NCI-H2196 treated with DMSO at 0.1 percent for 48 hours (cell line): ENCODE results near the gene C1orf56.
A peak's percentile ranks its signal among the peaks of the same experiment; 100 is the strongest.
"Not testable (repeated sequence)": the region's sequence is repeated elsewhere in the genome, so short reads cannot be mapped to it uniquely, and the experiment has no call there.

Experiments
- DNase-seq: peaks from one replicate; lab custom pipeline; 2025; ENCODE audit not compliant: unreplicated experiment; lab: John Stamatoyannopoulos, UW

The C1orf56 gene

GRCh38 chr1:151060657-151061421 lies 13.3 kb downstream of the C1orf56 start:
- DNase-seq = no peak

- no peak for DNase-seq
Observed at GRCh38 chr1:151061704-151062103, 14.2 kb downstream of the C1orf56 start.

GRCh38 chr1:151062741-151063371 lies 15.3 kb downstream of the C1orf56 start:
- no peak for DNase-seq

- DNase-seq = no peak
Observed at GRCh38 chr1:151065089-151065645, 17.6 kb downstream of the C1orf56 start.

GRCh38 chr1:151067185-151067584 lies 19.6 kb downstream of the C1orf56 start:
- DNase-seq = no peak

- DNase-seq = no peak
Observed at GRCh38 chr1:151069103-151069486, 21.5 kb downstream of the C1orf56 start.

- peak; percentile 88 for DNase-seq
Observed at GRCh38 chr1:151070474-151071276, 23.1 kb downstream of the C1orf56 start, which contains the start of gene GABPB2. TSS of gene GABPB2 (plus strand) at chr1:151070761. CDS start at chr1:151088190, 17,429 bp downstream.

- no peak for DNase-seq
Observed at GRCh38 chr1:151072224-151072623, 24.7 kb downstream of the C1orf56 start.

- DNase-seq = no peak
Observed at GRCh38 chr1:151085953-151086559, 38.5 kb downstream of the C1orf56 start.

- DNase-seq = not testable (repeated sequence)
Observed at GRCh38 chr1:151097426-151097825, 49.9 kb downstream of the C1orf56 start.

GRCh38 chr1:151098126-151098525 lies 50.6 kb downstream of the C1orf56 start:
- no peak for DNase-seq
